Ishikawa (cell line): ENCODE measurements around the gene HAPLN3.

ENCODE experiments used
- CEBPB ChIP-seq: IDR thresholded peaks from 2 replicates; pipeline ENCODE4 v1.6.1; 2012
- CREB1 ChIP-seq: IDR thresholded peaks from 2 replicates; pipeline ENCODE4 v1.6.1; 2012; ENCODE audit warnings: low read depth
- EGR1 ChIP-seq: IDR thresholded peaks from 2 replicates; pipeline ENCODE4 v1.6.1; 2012
- EP300 ChIP-seq: IDR thresholded peaks from 2 replicates; pipeline ENCODE4 v1.6.1; 2012; ENCODE audit warnings: borderline replicate concordance
- FOXM1 ChIP-seq: IDR thresholded peaks from 2 replicates; pipeline ENCODE4 v1.6.1; 2012; ENCODE audit warnings: low read depth, borderline replicate concordance
- MAX ChIP-seq: IDR thresholded peaks from 2 replicates; pipeline ENCODE4 v1.6.1; 2012
- NFIC ChIP-seq: IDR thresholded peaks from 2 replicates; pipeline ENCODE4 v1.6.1; 2012
- RAD21 ChIP-seq: IDR thresholded peaks from 2 replicates; pipeline ENCODE4 v1.6.1; 2012; ENCODE audit warnings: low read depth
- REST ChIP-seq: IDR thresholded peaks from 2 replicates; pipeline ENCODE4 v1.6.1; 2012; ENCODE audit warnings: low read depth, mild to moderate bottlenecking
- TAF1 ChIP-seq: IDR thresholded peaks from 2 replicates; pipeline ENCODE4 v1.6.1; 2012; ENCODE audit warnings: low read depth, mild to moderate bottlenecking
- TCF12 ChIP-seq: IDR thresholded peaks from 2 replicates; pipeline ENCODE4 v1.6.1; 2012; ENCODE audit warnings: low read depth
- TEAD4 ChIP-seq: IDR thresholded peaks from 2 replicates; pipeline ENCODE4 v1.6.1; 2012
- USF1 ChIP-seq: IDR thresholded peaks from 2 replicates; pipeline ENCODE4 v1.6.1; 2012
- YY1 ChIP-seq: IDR thresholded peaks from 2 replicates; pipeline ENCODE4 v1.6.1; 2012; ENCODE audit warnings: low read depth
- ZBTB7A ChIP-seq: IDR thresholded peaks from 2 replicates; pipeline ENCODE4 v1.6.1; 2012; ENCODE audit warnings: low read depth

HAPLN3 gene

GRCh38 chr15:88897142-88897455 lies 1.8 kb upstream of the HAPLN3 start:
- no peak for TF ChIP-seq EGR1
- TF ChIP-seq USF1: no peak
- no peak for TF ChIP-seq ZBTB7A
- no peak for TF ChIP-seq CEBPB
- TF ChIP-seq REST: no peak
- no peak for TF ChIP-seq NFIC
- no peak for TF ChIP-seq FOXM1

GRCh38 chr15:88896333-88897033 lies 1.1 kb upstream of the HAPLN3 start:
- TF ChIP-seq REST: no peak
- no peak for TF ChIP-seq NFIC
- TF ChIP-seq CEBPB: no peak
- no peak for TF ChIP-seq TAF1
- no peak for TF ChIP-seq FOXM1
- no peak for TF ChIP-seq USF1
- TF ChIP-seq RAD21: no peak
- no peak for TF ChIP-seq ZBTB7A

- TF ChIP-seq TCF12 (no peak), NFIC (0 out of 2 replicates have a peak, but pooled peaks have one; percentile 11), MAX (peak; percentile 59), TAF1 (no peak), RAD21 (peak; percentile 69)
These were observed 961 bp downstream of the HAPLN3 start for GRCh38 chr15:88894348-88894818.

- peak; percentile 63 for TF ChIP-seq NFIC
- no peak for TF ChIP-seq ZBTB7A
These were observed 3.6 kb downstream of the HAPLN3 start for GRCh38 chr15:88891540-88892254.

- no peak for TF ChIP-seq RAD21
- TF ChIP-seq FOXM1: no peak
- TF ChIP-seq TCF12: no peak
- no peak for TF ChIP-seq CEBPB
- TF ChIP-seq USF1: no peak
- TF ChIP-seq EP300: no peak
- no peak for TF ChIP-seq CREB1
- no peak for TF ChIP-seq TAF1
- no peak for TF ChIP-seq YY1
- no peak for TF ChIP-seq MAX
- TF ChIP-seq TEAD4: no peak
- TF ChIP-seq EGR1: no peak
- no peak for TF ChIP-seq ZBTB7A
- TF ChIP-seq REST: no peak
- TF ChIP-seq NFIC: no peak
These were observed 4.8 kb downstream of the HAPLN3 start for GRCh38 chr15:88890495-88890894.
